K562 (cell line): ENCODE measurements around the gene DDR1. TPM values are rescaled to one million over a fixed set of nuclear protein-coding genes. Genes with fewer than 3 reads are reported as not detected.

ENCODE experiments used
- BRD4 ChIP-seq: fragments of 200-600 bp; sonication (generic); IDR thresholded peaks from 2 replicates; pipeline ENCODE4 v1.6.1; 2017; ENCODE audit warnings: inconsistent platforms
- CBFB ChIP-seq: sonication (generic); formaldehyde crosslinking; IDR thresholded peaks from 2 replicates; pipeline ENCODE4 v1.4.0; 2020; ENCODE audit warnings: mild to moderate bottlenecking, missing genetic modification reagents
- CEBPG ChIP-seq, 3 experiments: fragments of 200-800 bp in 1 of 3; sonication (Bioruptor generic) in 1 of 3; sonication (generic) in 1 of 3; formaldehyde crosslinking in 1 of 3; IDR thresholded peaks in 2 of 3; conservative IDR thresholded peaks in 1 of 3; 2 replicates each; pipeline versions ENCODE4 v1.6.1 to v1.8.0; 2016 to 2022; ENCODE audit warnings: missing compliant biosample characterization in 2 of 3, missing genetic modification characterization in 2 of 3, mild to moderate bottlenecking in 1 of 3, missing genetic modification reagents in 1 of 3
- DPF2 ChIP-seq: fragments of 450-650 bp; IDR thresholded peaks from 2 replicates; pipeline ENCODE4 v1.6.1; 2016
- NR1H2 ChIP-seq: sonication (generic); formaldehyde crosslinking; IDR thresholded peaks from 2 replicates; pipeline ENCODE4 v1.4.0; 2020; ENCODE audit warnings: mild to moderate bottlenecking, missing genetic modification reagents
- PATZ1 ChIP-seq: fragments of 250-450 bp; sonication (Bioruptor Pico); IDR thresholded peaks from 2 replicates; pipeline ENCODE4 v1.5.0; 2020; ENCODE audit warnings: mild to moderate bottlenecking, borderline replicate concordance
- PCBP2 ChIP-seq: fragments of 200-400 bp; formaldehyde crosslinking; IDR thresholded peaks from 2 replicates; pipeline ENCODE4 v1.6.1; 2018; ENCODE audit warnings: low read length, low read depth, mild to moderate bottlenecking, moderate library complexity; ENCODE audit not compliant: poor library complexity, severe bottlenecking
- PTRF ChIP-seq: fragments of 450-650 bp; IDR thresholded peaks from 2 replicates; pipeline ENCODE4 v1.6.1; 2016; ENCODE audit warnings: mild to moderate bottlenecking, missing genetic modification characterization, missing compliant biosample characterization
- RCOR1 ChIP-seq, 2 experiments: IDR thresholded peaks; 2 replicates each; pipeline ENCODE4 v1.6.1; 2012; ENCODE audit warnings: low read depth in 2 of 2, low read length in 2 of 2, borderline replicate concordance in 1 of 2, improper control_type of control experiment in 1 of 2
- RNF2 ChIP-seq: sonication (generic); IDR thresholded peaks from 2 replicates; pipeline ENCODE4 v1.6.1; 2016
- XRCC5 ChIP-seq: fragments of 200-400 bp; formaldehyde crosslinking; IDR thresholded peaks from 2 replicates; pipeline ENCODE4 v1.6.1; 2017; ENCODE audit warnings: low read depth, mild to moderate bottlenecking, low read length
- ZFX ChIP-seq: sonication (generic); formaldehyde crosslinking; IDR thresholded peaks from 2 replicates; pipeline ENCODE4 v1.8.0; 2022; ENCODE audit warnings: mild to moderate bottlenecking, missing genetic modification reagents, moderate library complexity
- ZNF282 ChIP-seq: sonication (generic); formaldehyde crosslinking; IDR thresholded peaks from 2 replicates; pipeline ENCODE4 v1.8.1; 2023; ENCODE audit warnings: missing genetic modification reagents
- ZNF407 ChIP-seq: fragments of 450-650 bp; IDR thresholded peaks from 2 replicates; pipeline ENCODE4 v1.6.1; 2016; ENCODE audit warnings: low read depth
- ZNF583 ChIP-seq: fragments of 250-450 bp; sonication (Bioruptor Pico); IDR thresholded peaks from 2 replicates; pipeline ENCODE4 v1.4.0; 2020
- ZNF696 ChIP-seq: fragments of 250-450 bp; sonication (Bioruptor Pico); conservative IDR thresholded peaks from 2 replicates; pipeline ENCODE4 v1.4.0; 2020; ENCODE audit warnings: mild to moderate bottlenecking, moderate library complexity
- polyA plus RNA-seq, 8 experiments: library from polyadenylated mRNA; depleted of rRNA in 4 of 8; stranded (reverse) in 5 of 8; unstranded in 3 of 8; fragments of >200 nt; fragmentation: Nextera tagmentation in 2 of 8; fragmentation: Illumina TruSeq in 1 of 8; extraction: Ambion mirVana in 2 of 8; extraction: Trizol in 1 of 8; gene quantifications; 2 replicates each; pipeline versions ENCODE4 v1.2.1 to v1.2.3, GENCODE V29; 2011 to 2014; ENCODE audit warnings: inconsistent platforms in 1 of 8, missing spikeins in 1 of 8
- total RNA-seq, 7 experiments: library from RNA; depleted of rRNA in 6 of 7; stranded (reverse); fragments of >200 nt in 6 of 7; fragmentation: Illumina TruSeq in 2 of 7; extraction: Trizol in 2 of 7; gene quantifications; 2 replicates each; pipeline versions ENCODE4 v1.2.1 to v1.2.3, GENCODE V29; 2011 to 2021; ENCODE audit warnings: low replicate concordance in 1 of 7
- TF ChIP-seq, protein P1 (sequence below): sonication (generic); formaldehyde crosslinking; IDR thresholded peaks from 2 replicates; pipeline ENCODE4 v1.8.0; 2022; ENCODE audit warnings: mild to moderate bottlenecking, missing genetic modification reagents

DDR1 gene
- total and polyA plus RNA-seq, 9 of the 15 experiments (the other 6 are each of a cell fraction or from before 2014, with no cell fraction given) = 1.4 to 44.6 (median 12.2) TPM

DNA sequence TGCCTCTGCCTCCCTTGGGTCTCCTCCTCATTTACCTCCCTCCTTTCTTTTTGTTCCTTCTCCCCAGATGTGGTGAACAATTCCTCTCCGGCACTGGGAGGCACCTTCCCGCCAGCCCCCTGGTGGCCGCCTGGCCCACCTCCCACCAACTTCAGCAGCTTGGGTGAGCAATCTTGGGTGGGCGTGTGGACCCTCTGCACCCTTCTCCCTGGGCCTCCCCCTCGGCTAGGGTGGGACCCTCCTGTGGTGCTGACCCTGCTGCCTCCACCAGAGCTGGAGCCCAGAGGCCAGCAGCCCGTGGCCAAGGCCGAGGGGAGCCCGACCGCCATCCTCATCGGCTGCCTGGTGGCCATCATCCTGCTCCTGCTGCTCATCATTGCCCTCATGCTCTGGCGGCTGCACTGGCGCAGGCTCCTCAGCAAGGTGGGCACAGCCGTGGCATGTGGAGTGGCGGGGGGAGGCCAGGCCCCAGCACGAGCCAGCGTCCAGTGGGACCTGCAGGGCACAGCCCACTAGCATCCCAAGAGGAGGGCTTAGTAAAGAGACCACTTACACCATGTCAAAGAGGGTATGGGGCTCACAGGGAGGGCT, 8.8 kb downstream of the DDR1 start (continued):
- TF ChIP-seq ZNF407 = no peak
- no peak for TF ChIP-seq DPF2
- TF ChIP-seq ZNF696 (CRISPR knock-in tag) = no peak
- no peak for TF ChIP-seq XRCC5
- no peak for TF ChIP-seq RNF2
- no peak for TF ChIP-seq BRD4
- TF ChIP-seq NR1H2 = no peak
- no peak for TF ChIP-seq RCOR1 (IDR thresholded peaks at IDR 0.05; ENCODE audit: borderline replicate concordance in 1 of 2, low read depth in 2 of 2, low read length in 2 of 2)
- TF ChIP-seq CEBPG (CRISPR knock-in tag; IDR thresholded peaks at IDR 0.05) = 0 out of 2 replicates have a peak, but pooled peaks have one; percentile 9
- TF ChIP-seq CEBPG (tag; conservative IDR thresholded peaks at IDR 0.05 in 1 of 2, IDR thresholded peaks at IDR 0.05 in 1 of 2) = no peak
- no peak for TF ChIP-seq CBFB (CRISPR knock-in tag)
- TF ChIP-seq PATZ1 (CRISPR knock-in tag) = no peak
- no peak for TF ChIP-seq ZNF583 (CRISPR knock-in tag)
- TF ChIP-seq PCBP2 = no peak
- no peak for TF ChIP-seq ZNF282 (CRISPR knock-in tag)
- no peak for TF ChIP-seq ZFX (CRISPR knock-in tag)
- TF ChIP-seq PTRF (tag) = no peak
- TF ChIP-seq, protein P1, sequence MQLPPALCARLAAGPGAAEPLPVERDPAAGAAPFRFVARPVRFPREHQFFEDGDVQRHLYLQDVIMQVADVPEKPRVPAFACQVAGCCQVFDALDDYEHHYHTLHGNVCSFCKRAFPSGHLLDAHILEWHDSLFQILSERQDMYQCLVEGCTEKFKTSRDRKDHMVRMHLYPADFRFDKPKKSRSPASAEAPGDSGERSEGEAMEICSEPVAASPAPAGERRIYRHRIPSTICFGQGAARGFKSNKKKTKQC (CRISPR knock-in tag) = no peak
